Lower lobe of right lung (tissue), 2 donors: ENCODE measurements around the gene SLC25A27. TPM values are rescaled to one million over a fixed set of nuclear protein-coding genes. Genes with fewer than 3 reads are reported as not detected.

ENCODE experiments used
- ATAC-seq, 2 donors: fragments of 200-7000 bp; cut with Tn5 transposase; one replicate each; pipeline ENCODE4 v1.9.1; 2020 to 2022; ENCODE audit warnings: mild to moderate bottlenecking in 2 of 2, moderate library complexity in 2 of 2
- DNase-seq: peaks from one replicate; pipeline ENCODE4 v3.0.0-alpha.2; 2020
- H3K27ac ChIP-seq: fragments of 200-600 bp; one replicate; pipeline ENCODE4 v1.8.0; 2022
- H3K27me3 ChIP-seq: fragments of 200-600 bp; one replicate; pipeline ENCODE4 v1.8.0; 2022; ENCODE audit warnings: low read depth
- H3K36me3 ChIP-seq: fragments of 200-600 bp; one replicate; pipeline ENCODE4 v1.8.0; 2022; ENCODE audit warnings: mild to moderate bottlenecking
- H3K4me1 ChIP-seq: fragments of 200-600 bp; one replicate; pipeline ENCODE4 v1.8.0; 2022
- H3K4me3 ChIP-seq: fragments of 200-600 bp; one replicate; pipeline ENCODE4 v1.8.0; 2022; ENCODE audit warnings: mild to moderate bottlenecking
- H3K9me3 ChIP-seq: fragments of 200-600 bp; one replicate; pipeline ENCODE4 v1.8.0; 2022
- intact Hi-C: fragments of 100-400 bp; cut with DNase I; formaldehyde crosslinking; loops from one replicate; pipeline ENCODE4 v1.11.0; 2022
- total RNA-seq: library from RNA; stranded (reverse); fragmentation: NEBNext Ultra II Directional; extraction: Animal tissue kit (Norgen Biotek cat#: 25700); gene quantifications from one replicate; pipeline ENCODE4 v1.2.1, GENCODE V29; 2021
- TF ChIP-seq, protein P1 (sequence below): fragments of 200-600 bp; IDR thresholded peaks from one replicate; pipeline ENCODE4 v1.8.0; 2022; ENCODE audit warnings: antibody characterized with exemption, mild to moderate bottlenecking
- donor health status: DM: no; HTN: yes; CAD: no; lungs with severe emphysema.

SLC25A27 gene
- total RNA-seq, 1 donor from 2014 or later: 19.1 TPM

DNA sequence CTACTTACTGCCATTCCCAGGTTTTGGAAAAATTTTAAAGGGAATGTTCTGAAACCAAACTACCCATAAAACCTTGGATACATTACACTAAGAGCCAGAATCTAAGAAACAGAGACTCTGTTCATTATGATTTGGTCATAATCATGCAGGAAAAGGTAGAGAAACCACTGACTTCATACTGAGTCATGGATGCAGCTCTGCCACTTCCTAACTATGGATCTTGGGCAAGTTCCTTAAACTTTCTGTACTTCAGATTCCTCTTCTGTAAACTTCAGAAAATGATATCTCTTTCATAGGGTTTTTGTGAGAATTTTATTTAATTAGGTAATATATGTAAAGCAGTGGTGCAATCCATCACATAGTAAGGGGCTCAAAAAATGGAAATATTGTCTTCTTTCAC, 62.4 kb downstream of the SLC25A27 start:
- ATAC-seq (peak in 1 of 2 donors; percentile 39), DNase-seq (no peak)
- intact Hi-C loops: no loop called here

DNA sequence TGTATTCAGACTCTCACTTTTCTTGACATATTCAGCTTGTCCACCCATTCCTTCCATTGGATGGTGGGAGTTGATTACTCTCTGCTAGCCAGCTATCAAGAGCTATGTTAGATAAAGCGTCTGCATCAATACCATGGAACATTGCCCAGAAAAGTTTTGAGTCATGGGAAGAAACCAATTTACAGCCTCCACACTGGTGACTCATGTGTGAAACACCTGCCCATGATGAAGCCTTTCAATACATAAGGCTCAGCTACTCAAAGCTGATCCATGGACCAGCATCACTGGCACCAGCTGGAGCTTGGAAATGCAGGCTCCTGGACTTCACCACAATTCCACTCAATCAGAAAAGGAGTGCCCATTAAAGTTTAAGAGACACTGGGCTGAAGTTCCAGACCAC, 66.3 kb downstream of the SLC25A27 start:
- H3K27me3 ChIP-seq: no peaks in the 10 kb centered on the region
- TF ChIP-seq, protein P1, sequence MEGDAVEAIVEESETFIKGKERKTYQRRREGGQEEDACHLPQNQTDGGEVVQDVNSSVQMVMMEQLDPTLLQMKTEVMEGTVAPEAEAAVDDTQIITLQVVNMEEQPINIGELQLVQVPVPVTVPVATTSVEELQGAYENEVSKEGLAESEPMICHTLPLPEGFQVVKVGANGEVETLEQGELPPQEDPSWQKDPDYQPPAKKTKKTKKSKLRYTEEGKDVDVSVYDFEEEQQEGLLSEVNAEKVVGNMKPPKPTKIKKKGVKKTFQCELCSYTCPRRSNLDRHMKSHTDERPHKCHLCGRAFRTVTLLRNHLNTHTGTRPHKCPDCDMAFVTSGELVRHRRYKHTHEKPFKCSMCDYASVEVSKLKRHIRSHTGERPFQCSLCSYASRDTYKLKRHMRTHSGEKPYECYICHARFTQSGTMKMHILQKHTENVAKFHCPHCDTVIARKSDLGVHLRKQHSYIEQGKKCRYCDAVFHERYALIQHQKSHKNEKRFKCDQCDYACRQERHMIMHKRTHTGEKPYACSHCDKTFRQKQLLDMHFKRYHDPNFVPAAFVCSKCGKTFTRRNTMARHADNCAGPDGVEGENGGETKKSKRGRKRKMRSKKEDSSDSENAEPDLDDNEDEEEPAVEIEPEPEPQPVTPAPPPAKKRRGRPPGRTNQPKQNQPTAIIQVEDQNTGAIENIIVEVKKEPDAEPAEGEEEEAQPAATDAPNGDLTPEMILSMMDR: no peak
- no peak overlapping the region for H3K4me3 ChIP-seq
- H3K4me1 ChIP-seq: no peaks in the 10 kb centered on the region
- intact Hi-C loops: no loop called here
- no peaks in the 10 kb centered on the region for H3K36me3 ChIP-seq
- DNase-seq (no peak), ATAC-seq (peak in 1 of 2 donors; percentile 11)
- no peak overlapping the region for H3K27ac ChIP-seq
- no peaks in the 10 kb centered on the region for H3K9me3 ChIP-seq

More for the DNA sequence above, 62.4 kb downstream of the SLC25A27 start:
- no peak overlapping the region for H3K4me3 ChIP-seq
- no peak overlapping the region for H3K27ac ChIP-seq
- no peaks in the 10 kb centered on the region for H3K4me1 ChIP-seq
- H3K9me3 ChIP-seq: no peaks in the 10 kb centered on the region
- TF ChIP-seq, protein P1: no peak
- no peaks in the 10 kb centered on the region for H3K27me3 ChIP-seq
- H3K36me3 ChIP-seq: no peaks in the 10 kb centered on the region

DNA sequence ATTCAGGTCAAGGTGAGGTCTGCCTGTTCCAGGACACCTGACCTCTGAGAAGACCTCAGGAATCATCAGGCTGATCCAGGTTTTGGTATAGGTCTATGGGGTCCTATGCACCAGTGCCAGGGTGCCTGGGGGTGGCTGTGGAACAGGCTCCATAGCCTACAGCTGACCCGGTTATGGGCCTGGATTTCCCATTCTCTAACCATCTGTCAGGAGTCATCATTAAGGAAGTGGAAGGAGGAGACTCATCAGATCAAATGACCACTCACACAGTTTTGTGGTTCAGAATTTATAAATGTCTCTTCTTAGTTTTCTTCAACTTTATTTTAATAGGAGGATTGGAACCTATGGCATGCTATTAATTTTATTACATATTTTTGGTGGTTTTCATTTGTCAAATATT, 67.6 kb downstream of the SLC25A27 start:
- ATAC-seq: no peak
- intact Hi-C loops: no loop called here

More for the DNA sequence above, 67.6 kb downstream of the SLC25A27 start:
- DNase-seq: no peak
- Histone ChIP-seq H3K4me1 (no peaks in the 10 kb centered on the region), H3K9me3 (no peaks in the 10 kb centered on the region), H3K36me3 (no peaks in the 10 kb centered on the region), H3K27me3 (no peaks in the 10 kb centered on the region), H3K27ac (no peak overlapping the region), H3K4me3 (no peak overlapping the region)
- TF ChIP-seq, protein P1: no peak

Other genes with a start within 250 kb of the SLC25A27 start
- 9.0 TPM for gene RCAN2, start 161.5 kb upstream of the SLC25A27 start, total RNA-seq
- 5.4 TPM for gene CYP39A1, start 157 bp upstream of the SLC25A27 start, total RNA-seq
- 0.47 TPM for gene TDRD6, start 34.9 kb downstream of the SLC25A27 start, total RNA-seq
- 20.0 TPM for gene PLA2G7, start 82.4 kb downstream of the SLC25A27 start, total RNA-seq
- gene ANKRD66, start 94.0 kb downstream of the SLC25A27 start, total RNA-seq: 4.0 TPM
- gene MEP1A, start 140.4 kb downstream of the SLC25A27 start, total RNA-seq: 0.41 TPM